ENCODE results near the gene KRTAP7-1. TPM values are rescaled to one million over a fixed set of nuclear protein-coding genes. Genes with fewer than 3 reads are reported as not detected.

KRTAP7-1 gene
- total RNA-seq, 3 donors from 2014 or later (not counting 1 experiment from before 2014, with no cell fraction given) = not detected

GRCh38 chr21:30793581-30794314 is 35.8 kb downstream of the KRTAP7-1 start:
- no peak for TF ChIP-seq CTCF (IDR thresholded peaks at IDR 0.05)
- no peak overlapping the region for H3K27ac ChIP-seq (ENCODE audit: low read length)
- no peaks in the 10 kb centered on the region for H3K4me1 Mint-ChIP-seq
- H3K9me3 ChIP-seq (ENCODE audit: control insufficient read depth, insufficient read depth, low read length) = no peaks in the 10 kb centered on the region
- no peak overlapping the region for H3K4me3 Mint-ChIP-seq
- no peaks in the 10 kb centered on the region for H3K27me3 Mint-ChIP-seq (ENCODE audit: low read depth in 2 of 2)
- H3K36me3 ChIP-seq (ENCODE audit: control insufficient read depth, insufficient read depth, low read length) = no peaks in the 10 kb centered on the region
- intact Hi-C loops (cut with micrococcal nuclease) = no loop called here
- H3K36me3 Mint-ChIP-seq = no peaks in the 10 kb centered on the region
- DNase-seq (no peak), ATAC-seq (no peak)
- 87% methylated on average over 1 of the region's 2 CpGs for WGBS (ENCODE audit: insufficient coverage)
- no peak overlapping the region for H3K27ac Mint-ChIP-seq
- no peak overlapping the region for H3K4me3 ChIP-seq (ENCODE audit: low read length)
- H3K4me1 ChIP-seq (ENCODE audit: control insufficient read depth, insufficient read depth, low read length) = no peaks in the 10 kb centered on the region
- peaks cover 5 to 8% of the 10 kb centered on the region in 2 donors for H3K9me3 Mint-ChIP-seq
- H3K27me3 ChIP-seq (ENCODE audit: control insufficient read depth, insufficient read depth, low read length) = no peaks in the 10 kb centered on the region

GRCh38 chr21:30779249-30779648 is 50.3 kb downstream of the KRTAP7-1 start:
- ATAC-seq (no peak), DNase-seq (no peak)
- TF ChIP-seq CTCF (IDR thresholded peaks at IDR 0.05) = no peak
- no peaks in the 10 kb centered on the region for H3K27me3 Mint-ChIP-seq (ENCODE audit: low read depth in 2 of 2)
- H3K27me3 ChIP-seq (ENCODE audit: control insufficient read depth, insufficient read depth, low read length) = no peaks in the 10 kb centered on the region
- H3K27ac Mint-ChIP-seq = no peak overlapping the region
- H3K4me1 Mint-ChIP-seq = no peaks in the 10 kb centered on the region
- no peaks in the 10 kb centered on the region for H3K9me3 ChIP-seq (ENCODE audit: control insufficient read depth, insufficient read depth, low read length)
- H3K4me3 ChIP-seq (ENCODE audit: low read length) = no peak overlapping the region
- H3K36me3 ChIP-seq (ENCODE audit: control insufficient read depth, insufficient read depth, low read length) = no peaks in the 10 kb centered on the region
- no CpG with 5 or more reads among the region's 1 CpG for WGBS (ENCODE audit: insufficient coverage)
- no peaks in the 10 kb centered on the region for H3K4me1 ChIP-seq (ENCODE audit: control insufficient read depth, insufficient read depth, low read length)
- intact Hi-C loops (cut with micrococcal nuclease) = no loop called here
- H3K9me3 Mint-ChIP-seq = peaks cover 6 to 7% of the 10 kb centered on the region in 2 donors
- H3K36me3 Mint-ChIP-seq = peaks cover 7% of the 10 kb centered on the region
- no peak overlapping the region for H3K4me3 Mint-ChIP-seq
- H3K27ac ChIP-seq (ENCODE audit: low read length) = no peak overlapping the region

Other genes starting within 250 kb of the KRTAP7-1 start
- not detected for gene KRTAP22-2, start 239.4 kb downstream of the KRTAP7-1 start, total RNA-seq
- gene KRTAP6-3, start 237.3 kb downstream of the KRTAP7-1 start, total RNA-seq = not detected
- not detected for gene KRTAP6-2, start 230.9 kb downstream of the KRTAP7-1 start, total RNA-seq
- gene KRTAP22-1, start 228.7 kb downstream of the KRTAP7-1 start, total RNA-seq = not detected
- not detected for gene KRTAP6-1, start 215.8 kb downstream of the KRTAP7-1 start, total RNA-seq
- gene KRTAP20-1, start 213.3 kb downstream of the KRTAP7-1 start, total RNA-seq = not detected
- gene KRTAP20-4, start 209.1 kb downstream of the KRTAP7-1 start, total RNA-seq = not detected
- not detected for gene KRTAP20-2, start 194.6 kb downstream of the KRTAP7-1 start, total RNA-seq
- not detected for gene KRTAP20-3, start 186.9 kb downstream of the KRTAP7-1 start, total RNA-seq
- not detected for gene KRTAP21-3, start 111.0 kb downstream of the KRTAP7-1 start, total RNA-seq
- not detected for gene KRTAP21-2, start 82.5 kb downstream of the KRTAP7-1 start, total RNA-seq
- gene KRTAP21-1, start 74.3 kb downstream of the KRTAP7-1 start, total RNA-seq = not detected
- gene KRTAP8-1, start 16.5 kb downstream of the KRTAP7-1 start, total RNA-seq = not detected
- gene KRTAP11-1, start 51.8 kb upstream of the KRTAP7-1 start, total RNA-seq = not detected
- gene KRTAP19-8, start 208.7 kb upstream of the KRTAP7-1 start, total RNA-seq = not detected

Data from natural killer cell (primary cell).